ENCODE measurements around the gene BCAS1. TPM values are rescaled to one million over a fixed set of nuclear protein-coding genes. Genes with fewer than 3 reads are reported as not detected.

Gene BCAS1
- total and polyA plus RNA-seq, 2 experiments from 2014 or later = not detected

DNA sequence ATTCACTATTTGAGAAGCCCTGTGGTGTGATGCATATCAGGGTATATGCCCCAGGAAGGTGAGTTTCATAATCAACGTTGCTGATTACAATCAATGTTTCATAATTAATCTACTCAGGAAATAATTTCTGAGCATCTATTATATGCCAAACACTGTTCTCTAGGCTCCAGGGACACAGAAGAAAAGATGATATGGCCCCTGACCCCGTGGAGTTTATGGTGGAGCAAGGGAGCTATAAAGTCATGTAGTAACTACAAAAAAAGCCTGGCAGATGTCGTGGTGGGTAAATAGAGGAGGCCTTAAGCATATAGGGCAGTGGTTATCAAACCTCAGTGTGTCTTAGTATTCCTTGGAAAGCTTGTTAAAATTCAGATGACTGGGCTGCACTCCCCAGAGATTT, 40.1 kb upstream of the BCAS1 start:
- Histone ChIP-seq H3K4me3 (no peak overlapping the region), H3K27ac (no peak overlapping the region), H3K36me3 (no peaks in the 10 kb centered on the region), H3K4me1 (ENCODE audit: low read depth) (no peaks in the 10 kb centered on the region), H3K27me3 (no peaks in the 10 kb centered on the region), H3K9me3 (ENCODE audit: low read depth) (no peaks in the 10 kb centered on the region)
- TF ChIP-seq, protein P1, sequence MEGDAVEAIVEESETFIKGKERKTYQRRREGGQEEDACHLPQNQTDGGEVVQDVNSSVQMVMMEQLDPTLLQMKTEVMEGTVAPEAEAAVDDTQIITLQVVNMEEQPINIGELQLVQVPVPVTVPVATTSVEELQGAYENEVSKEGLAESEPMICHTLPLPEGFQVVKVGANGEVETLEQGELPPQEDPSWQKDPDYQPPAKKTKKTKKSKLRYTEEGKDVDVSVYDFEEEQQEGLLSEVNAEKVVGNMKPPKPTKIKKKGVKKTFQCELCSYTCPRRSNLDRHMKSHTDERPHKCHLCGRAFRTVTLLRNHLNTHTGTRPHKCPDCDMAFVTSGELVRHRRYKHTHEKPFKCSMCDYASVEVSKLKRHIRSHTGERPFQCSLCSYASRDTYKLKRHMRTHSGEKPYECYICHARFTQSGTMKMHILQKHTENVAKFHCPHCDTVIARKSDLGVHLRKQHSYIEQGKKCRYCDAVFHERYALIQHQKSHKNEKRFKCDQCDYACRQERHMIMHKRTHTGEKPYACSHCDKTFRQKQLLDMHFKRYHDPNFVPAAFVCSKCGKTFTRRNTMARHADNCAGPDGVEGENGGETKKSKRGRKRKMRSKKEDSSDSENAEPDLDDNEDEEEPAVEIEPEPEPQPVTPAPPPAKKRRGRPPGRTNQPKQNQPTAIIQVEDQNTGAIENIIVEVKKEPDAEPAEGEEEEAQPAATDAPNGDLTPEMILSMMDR (IDR thresholded peaks at IDR 0.05; ENCODE audit: low read depth, low read length) = no peak
- DNase-seq (ENCODE audit: low read depth in 1 of 2, low spot score in 1 of 2) = no peak

DNA sequence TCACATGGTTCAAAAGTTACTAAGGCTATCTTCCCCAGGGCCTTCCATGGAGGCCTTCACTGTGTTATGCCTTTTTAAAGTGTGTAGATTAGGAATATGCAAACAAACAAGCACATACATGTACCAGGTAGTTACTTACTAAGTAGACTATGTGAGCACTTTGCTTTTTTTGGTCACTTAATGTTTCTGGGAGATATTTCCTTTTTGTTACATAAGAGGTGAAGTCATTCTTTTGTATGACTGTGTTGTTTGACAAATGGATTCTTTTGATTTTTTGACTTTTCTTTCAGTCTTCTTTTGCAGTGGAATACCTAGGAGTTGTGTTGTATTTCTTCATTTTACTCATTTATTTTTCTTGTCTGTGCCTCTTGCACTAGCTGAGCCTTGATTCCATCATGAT, 39.6 kb upstream of the BCAS1 start:
- no peak overlapping the region for H3K4me3 ChIP-seq
- no peaks in the 10 kb centered on the region for H3K9me3 ChIP-seq (ENCODE audit: low read depth)
- DNase-seq (ENCODE audit: low read depth in 1 of 2, low spot score in 1 of 2) = no peak
- no peaks in the 10 kb centered on the region for H3K27me3 ChIP-seq
- TF ChIP-seq, protein P1 (IDR thresholded peaks at IDR 0.05; ENCODE audit: low read depth, low read length) = no peak
- no peaks in the 10 kb centered on the region for H3K36me3 ChIP-seq
- H3K4me1 ChIP-seq (ENCODE audit: low read depth) = no peaks in the 10 kb centered on the region
- H3K27ac ChIP-seq = no peak overlapping the region

DNA sequence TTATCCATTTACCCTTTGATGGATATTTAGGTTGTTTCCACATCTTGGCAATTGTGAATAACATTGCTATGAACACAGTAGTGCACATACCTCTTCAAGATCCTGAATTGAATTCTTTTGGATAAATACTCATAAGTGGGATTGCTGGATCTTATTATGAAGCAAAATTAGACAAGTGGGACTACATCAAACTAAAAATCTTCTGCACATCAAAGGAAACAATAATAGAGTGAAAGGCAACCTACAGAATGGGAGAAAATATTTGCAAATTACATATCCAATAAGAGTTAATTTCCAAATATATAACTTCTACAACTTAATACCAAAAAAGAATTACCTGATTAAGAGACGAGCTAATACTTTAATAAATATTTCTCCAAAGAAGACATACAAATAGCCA, 38.4 kb upstream of the BCAS1 start:
- Histone ChIP-seq H3K27me3 (no peaks in the 10 kb centered on the region), H3K4me1 (ENCODE audit: low read depth) (no peaks in the 10 kb centered on the region), H3K27ac (no peak overlapping the region), H3K4me3 (no peak overlapping the region), H3K9me3 (ENCODE audit: low read depth) (no peaks in the 10 kb centered on the region), H3K36me3 (no peaks in the 10 kb centered on the region)
- DNase-seq (ENCODE audit: low read depth in 1 of 2, low spot score in 1 of 2) = no peak
- TF ChIP-seq, protein P1 (IDR thresholded peaks at IDR 0.05; ENCODE audit: low read depth, low read length) = no peak

DNA sequence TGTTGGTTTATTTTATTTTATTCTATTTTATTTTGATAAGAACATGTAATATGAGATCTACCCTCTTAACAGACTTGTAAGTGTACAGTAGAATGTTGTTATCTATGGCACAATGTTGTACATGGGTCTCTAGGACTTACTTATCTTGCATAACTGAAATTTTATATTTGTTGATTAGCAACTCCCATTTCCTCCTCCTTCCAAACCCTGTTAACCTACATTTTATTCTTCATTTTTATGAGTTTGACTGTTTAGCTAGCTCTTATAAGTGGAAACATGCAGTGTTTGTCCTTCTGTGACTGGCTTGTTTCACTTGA, 37.9 kb upstream of the BCAS1 start:
- Histone ChIP-seq H3K4me1 (ENCODE audit: low read depth) (no peaks in the 10 kb centered on the region), H3K36me3 (no peaks in the 10 kb centered on the region), H3K27ac (no peak overlapping the region), H3K4me3 (no peak overlapping the region), H3K27me3 (no peaks in the 10 kb centered on the region), H3K9me3 (ENCODE audit: low read depth) (no peaks in the 10 kb centered on the region)
- TF ChIP-seq, protein P1 (IDR thresholded peaks at IDR 0.05; ENCODE audit: low read depth, low read length) = no peak
- DNase-seq (ENCODE audit: low read depth in 1 of 2, low spot score in 1 of 2) = peak in 1 of 2 donors; percentile 33

- no peak for DNase-seq (ENCODE audit: low read depth in 1 of 2, low spot score in 1 of 2)
- Histone ChIP-seq H3K27me3 (no peaks in the 10 kb centered on the region), H3K9me3 (ENCODE audit: low read depth) (no peaks in the 10 kb centered on the region), H3K4me1 (ENCODE audit: low read depth) (no peaks in the 10 kb centered on the region), H3K36me3 (no peaks in the 10 kb centered on the region), H3K4me3 (no peak overlapping the region), H3K27ac (no peak overlapping the region)
- TF ChIP-seq, protein P1 (IDR thresholded peaks at IDR 0.05; ENCODE audit: low read depth, low read length) = no peak
These were observed 37.4 kb upstream of the BCAS1 start for GRCh38 chr20:54107600-54108325.

Measured in cardiac muscle cell (in vitro differentiated cells and primary cell).